GM12878 (cell line): ENCODE data around the gene TDRD15. TPM values are rescaled to one million over a fixed set of nuclear protein-coding genes. Genes with fewer than 3 reads are reported as not detected.
"Not testable (repeated sequence)": the region's sequence is repeated elsewhere in the genome, so short reads cannot be mapped to it uniquely, and the experiment has no call there.

Experiments
- ATAC-seq: fragments of 200-7000 bp; cut with Tn5 transposase; 3 replicates; pipeline ENCODE4 v1.9.1; 2020; ENCODE audit warnings: mild to moderate bottlenecking, moderate library complexity
- BruUV-seq: library from RNA; stranded (reverse); fragments of 400-500 nt; replicated peaks from 2 replicates; lab custom pipeline; 2021; lab: Mats Ljungman, UMichigan
- CTCF ChIA-PET: fragments of 300-600 bp; sonication (Branson Sonifier 250); formaldehyde crosslinking; extraction: SDS; loops from one replicate; lab custom pipeline; 2021; ENCODE audit warnings: inconsistent platforms; lab: Yijun Ruan, JAX
- POLR2A ChIA-PET: fragments of 350-600 bp; formaldehyde crosslinking; extraction: SDS; loops from one replicate; lab custom pipeline; 2021; ENCODE audit warnings: inconsistent platforms; lab: Charles Lee
- RAD21 ChIA-PET: fragments of 300-600 bp; sonication (Branson Sonifier 250); formaldehyde crosslinking; loops from one replicate; lab custom pipeline; 2023; ENCODE audit warnings: antibody characterized with exemption; ENCODE audit not compliant: unreplicated experiment; lab: Charles Lee
- SMC1A ChIA-PET: fragments of 300-600 bp; sonication (Branson Sonifier 250); formaldehyde crosslinking; loops from one replicate; lab custom pipeline; 2023; ENCODE audit not compliant: unreplicated experiment, uncharacterized antibody; lab: Charles Lee
- DNase-seq: peaks from one replicate; pipeline ENCODE4 v3.0.0-alpha.2; 2011; ENCODE audit warnings: low read depth, low spot score
- FAIRE-seq: peaks from 3 replicates; lab custom pipeline; 2011; peaks lifted over from hg19 to GRCh38; lab: Jason Lieb, UNC
- H2AFZ ChIP-seq: 2 replicates; pipeline ENCODE4 v1.6.0; 2011; ENCODE audit warnings: low read depth, low read length, control low read depth; ENCODE audit not compliant: control insufficient read depth
- H3K27ac ChIP-seq: 2 replicates; pipeline ENCODE4 v1.5.1; 2011; ENCODE audit warnings: control low read depth; ENCODE audit not compliant: control insufficient read depth, insufficient read depth
- H3K27me3 ChIP-seq, 2 experiments: replicated peaks in 1 of 2; 2 replicates each; pipeline versions ENCODE4 v1.6.0 to v1.6.1; 2011; ENCODE audit warnings: low read length in 1 of 2; ENCODE audit not compliant: control insufficient read depth in 2 of 2, insufficient read depth in 2 of 2
- H3K36me3 ChIP-seq, 2 experiments: 2 replicates each; pipeline ENCODE4 v1.5.1; 2011; ENCODE audit warnings: low read length in 1 of 2; ENCODE audit not compliant: control insufficient read depth in 2 of 2, insufficient read depth in 2 of 2
- H3K4me1 ChIP-seq: 2 replicates; pipeline ENCODE4 v1.6.1; 2011; ENCODE audit warnings: mild to moderate bottlenecking, low read length, moderate library complexity, mixed read lengths; ENCODE audit not compliant: control insufficient read depth, insufficient read depth
- H3K4me2 ChIP-seq: 2 replicates; pipeline ENCODE4 v1.6.0; 2011; ENCODE audit warnings: control low read depth; ENCODE audit not compliant: control insufficient read depth, insufficient read depth
- H3K4me3 ChIP-seq: fragments of 200-600 bp; sonication (generic); 2 replicates; pipeline ENCODE4 v1.5.1; 2016
- H3K79me2 ChIP-seq: 2 replicates; pipeline ENCODE4 v1.6.0; 2011; ENCODE audit warnings: low read length; ENCODE audit not compliant: control insufficient read depth, insufficient read depth
- H3K9ac ChIP-seq: 2 replicates; pipeline ENCODE4 v1.8.0; 2011; ENCODE audit warnings: low read length, control low read depth, mixed read lengths; ENCODE audit not compliant: control insufficient read depth, insufficient read depth
- H3K9me3 ChIP-seq: replicated peaks from 3 replicates; pipeline ENCODE4 v1.5.1; 2011; ENCODE audit warnings: mild to moderate bottlenecking, low read length; ENCODE audit not compliant: control insufficient read depth, insufficient read depth
- H4K20me1 ChIP-seq: 2 replicates; pipeline ENCODE4 v1.6.0; 2011; ENCODE audit not compliant: control insufficient read depth, insufficient read depth
- BRCA1 ChIP-seq: IDR thresholded peaks from 2 replicates; pipeline ENCODE4 v1.6.1; 2011; ENCODE audit warnings: low read depth, low read length, improper control_type of control experiment
- HDGF ChIP-seq: fragments of 450-650 bp; IDR thresholded peaks from 2 replicates; pipeline ENCODE4 v1.6.1; 2016; ENCODE audit warnings: antibody characterized with exemption
- JUND ChIP-seq: IDR thresholded peaks from 2 replicates; pipeline ENCODE4 v1.6.1; 2012; ENCODE audit warnings: low read depth, mild to moderate bottlenecking, low read length, improper control_type of control experiment, moderate library complexity
- PAX8 ChIP-seq: fragments of 450-650 bp; IDR thresholded peaks from 2 replicates; pipeline ENCODE4 v1.6.1; 2017; ENCODE audit warnings: mild to moderate bottlenecking, moderate library complexity
- POLR2AphosphoS5 ChIP-seq: IDR thresholded peaks from 2 replicates; pipeline ENCODE4 v1.6.1; 2011; ENCODE audit warnings: mild to moderate bottlenecking, low read length, inconsistent platforms
- SMAD5 ChIP-seq: IDR thresholded peaks from 2 replicates; pipeline ENCODE4 v1.6.1; 2016; ENCODE audit warnings: antibody characterized with exemption, low read depth
- WRNIP1 ChIP-seq: IDR thresholded peaks from 2 replicates; pipeline ENCODE4 v1.6.1; 2011; ENCODE audit warnings: low read depth, low read length, improper control_type of control experiment, borderline replicate concordance
- YY1 ChIP-seq: IDR thresholded peaks from 2 replicates; pipeline ENCODE4 v1.6.1; 2011; ENCODE audit warnings: low read depth, mild to moderate bottlenecking, low read length
- ZZZ3 ChIP-seq: IDR thresholded peaks from 2 replicates; pipeline ENCODE4 v1.6.1; 2011; ENCODE audit warnings: low read depth; ENCODE audit not compliant: control insufficient read depth, insufficient read length
- WGBS: methylation state at CpG from one replicate; pipeline ENCODE4 v1.1.6; 2016; ENCODE audit warnings: low lambda C conversion rate; ENCODE audit not compliant: insufficient replicate concordance, insufficient coverage; ENCODE audit errors: missing lambda C conversion rate; 5-methylcytosine and 5-hydroxymethylcytosine counted together
- in situ Hi-C: fragments of 300-500 bp; cut with MboI; formaldehyde crosslinking; loops from 9 replicates; pipeline ENCODE4 v1.14.3; 2018; ENCODE audit warnings: mixed read lengths
- intact Hi-C: fragments of 100-400 bp; cut with micrococcal nuclease; formaldehyde crosslinking; loops from one replicate; pipeline ENCODE4 v1.14.2; 2022; ENCODE audit not compliant: unreplicated experiment
- polyA plus RNA-seq, 11 experiments: library from polyadenylated mRNA; depleted of rRNA in 4 of 11; unstranded in 6 of 11; stranded (reverse) in 5 of 11; fragments of >200 nt; fragmentation: Nextera tagmentation in 4 of 11; fragmentation: Illumina TruSeq in 1 of 11; extraction: Ambion mirVana in 4 of 11; extraction: Trizol in 1 of 11; gene quantifications; 1 replicate in 1 of 11; 2 replicates in 10 of 11; pipeline versions ENCODE4 v1.2.1 to v1.2.3, GENCODE V29; 2011 to 2016; ENCODE audit warnings: inconsistent platforms in 2 of 11, missing spikeins in 2 of 11, low read depth in 1 of 11
- total RNA-seq, 4 experiments: library from RNA; depleted of rRNA in 3 of 4; stranded (reverse); fragments of >200 nt in 3 of 4; fragmentation: Illumina TruSeq in 1 of 4; extraction: Trizol in 1 of 4; gene quantifications; 2 replicates each; pipeline versions ENCODE4 v1.2.1 to v1.2.3, GENCODE V29; 2013 to 2021
- TF ChIP-seq, protein P1 (sequence below), 3 experiments: IDR thresholded peaks in 2 of 3; conservative IDR thresholded peaks in 1 of 3; 2 replicates each; pipeline ENCODE4 v1.5.1; 2011; ENCODE audit warnings: low read depth in 3 of 3, low read length in 3 of 3, mild to moderate bottlenecking in 3 of 3, control low read depth in 2 of 3, moderate library complexity in 2 of 3, inconsistent platforms in 1 of 3, mixed read lengths in 1 of 3; ENCODE audit not compliant: control insufficient read depth in 2 of 3, insufficient read depth in 1 of 3; ENCODE audit errors: extremely low read depth in 1 of 3
- TF ChIP-seq, protein P2 (sequence below): fragments of 450-650 bp; IDR thresholded peaks from 2 replicates; pipeline ENCODE4 v1.6.1; 2017; ENCODE audit warnings: low read depth, mild to moderate bottlenecking, moderate library complexity

TDRD15 gene
- total and polyA plus RNA-seq, 10 of the 15 experiments (the other 5 are each of a cell fraction or from before 2014, with no cell fraction given): not detected

DNA sequence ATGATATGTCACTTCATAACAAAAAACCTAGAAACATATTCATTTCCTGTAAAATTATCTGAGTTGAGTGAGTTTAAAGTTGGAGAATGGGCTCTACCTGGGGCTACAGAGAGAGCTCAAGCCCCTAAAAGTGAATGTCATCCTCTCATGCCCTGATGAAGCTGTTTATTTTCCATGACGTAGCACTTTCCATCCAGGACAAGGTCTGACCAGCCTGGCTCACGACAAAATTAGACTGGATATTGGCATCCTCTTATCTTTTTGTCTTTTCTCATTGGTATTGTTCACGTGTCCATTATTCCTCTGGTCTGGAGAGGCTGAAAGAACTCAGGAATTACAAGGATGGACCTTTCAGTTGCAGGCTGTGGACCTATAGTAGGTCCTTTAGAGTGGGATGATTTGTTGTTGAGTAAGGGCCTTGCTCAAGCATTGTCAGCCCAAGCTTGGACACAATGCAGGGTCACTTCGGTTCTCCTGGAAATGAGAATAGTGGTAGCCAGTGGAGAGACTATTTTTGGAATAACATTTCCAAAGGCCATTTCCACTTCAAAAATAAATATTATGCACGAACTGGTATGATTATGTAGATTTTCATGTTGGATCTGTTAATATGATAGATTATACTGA lies 24.4 kb upstream of the TDRD15 start:
- 7% methylated on average over 5 of the region's 5 CpGs for WGBS
- Histone ChIP-seq H2AFZ (no peak overlapping the region), H3K9me3 (no peaks in the 10 kb centered on the region), H3K4me2 (no peak overlapping the region), H3K79me2 (no peaks in the 10 kb centered on the region), H3K4me3 (no peak overlapping the region), H4K20me1 (no peaks in the 10 kb centered on the region), H3K36me3 (no peaks in the 10 kb centered on the region), H3K9ac (no peak overlapping the region), H3K27ac (no peak overlapping the region), H3K27me3 (no peaks in the 10 kb centered on the region), H3K4me1 (no peaks in the 10 kb centered on the region)
- DNase-seq (no peak), FAIRE-seq (no peak), ATAC-seq (no peak)
- ChIA-PET SMC1A (no interaction called here), POLR2A (no interaction called here), RAD21 (no interaction called here), CTCF (no interaction called here)
- in situ Hi-C loops (no loop called here), intact Hi-C loops (no loop called here)
- TF ChIP-seq, protein P1, sequence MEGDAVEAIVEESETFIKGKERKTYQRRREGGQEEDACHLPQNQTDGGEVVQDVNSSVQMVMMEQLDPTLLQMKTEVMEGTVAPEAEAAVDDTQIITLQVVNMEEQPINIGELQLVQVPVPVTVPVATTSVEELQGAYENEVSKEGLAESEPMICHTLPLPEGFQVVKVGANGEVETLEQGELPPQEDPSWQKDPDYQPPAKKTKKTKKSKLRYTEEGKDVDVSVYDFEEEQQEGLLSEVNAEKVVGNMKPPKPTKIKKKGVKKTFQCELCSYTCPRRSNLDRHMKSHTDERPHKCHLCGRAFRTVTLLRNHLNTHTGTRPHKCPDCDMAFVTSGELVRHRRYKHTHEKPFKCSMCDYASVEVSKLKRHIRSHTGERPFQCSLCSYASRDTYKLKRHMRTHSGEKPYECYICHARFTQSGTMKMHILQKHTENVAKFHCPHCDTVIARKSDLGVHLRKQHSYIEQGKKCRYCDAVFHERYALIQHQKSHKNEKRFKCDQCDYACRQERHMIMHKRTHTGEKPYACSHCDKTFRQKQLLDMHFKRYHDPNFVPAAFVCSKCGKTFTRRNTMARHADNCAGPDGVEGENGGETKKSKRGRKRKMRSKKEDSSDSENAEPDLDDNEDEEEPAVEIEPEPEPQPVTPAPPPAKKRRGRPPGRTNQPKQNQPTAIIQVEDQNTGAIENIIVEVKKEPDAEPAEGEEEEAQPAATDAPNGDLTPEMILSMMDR (IDR thresholded peaks at IDR 0.05 in 2 of 3, conservative IDR thresholded peaks at IDR 0.05 in 1 of 3; ENCODE audit: control insufficient read depth in 2 of 3, extremely low read depth in 1 of 3, insufficient read depth in 1 of 3, low read depth in 3 of 3, low read length in 3 of 3): no peak
- TF ChIP-seq SMAD5 (no peak), JUND (no peak), ZZZ3 (no peak), POLR2AphosphoS5 (no peak), YY1 (no peak), BRCA1 (no peak), PAX8 (no peak), WRNIP1 (no peak), HDGF (no peak)
- TF ChIP-seq, protein P2, sequence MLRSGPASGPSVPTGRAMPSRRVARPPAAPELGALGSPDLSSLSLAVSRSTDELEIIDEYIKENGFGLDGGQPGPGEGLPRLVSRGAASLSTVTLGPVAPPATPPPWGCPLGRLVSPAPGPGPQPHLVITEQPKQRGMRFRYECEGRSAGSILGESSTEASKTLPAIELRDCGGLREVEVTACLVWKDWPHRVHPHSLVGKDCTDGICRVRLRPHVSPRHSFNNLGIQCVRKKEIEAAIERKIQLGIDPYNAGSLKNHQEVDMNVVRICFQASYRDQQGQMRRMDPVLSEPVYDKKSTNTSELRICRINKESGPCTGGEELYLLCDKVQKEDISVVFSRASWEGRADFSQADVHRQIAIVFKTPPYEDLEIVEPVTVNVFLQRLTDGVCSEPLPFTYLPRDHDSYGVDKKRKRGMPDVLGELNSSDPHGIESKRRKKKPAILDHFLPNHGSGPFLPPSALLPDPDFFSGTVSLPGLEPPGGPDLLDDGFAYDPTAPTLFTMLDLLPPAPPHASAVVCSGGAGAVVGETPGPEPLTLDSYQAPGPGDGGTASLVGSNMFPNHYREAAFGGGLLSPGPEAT: no peak
- BruUV-seq: no TSS peak

DNA sequence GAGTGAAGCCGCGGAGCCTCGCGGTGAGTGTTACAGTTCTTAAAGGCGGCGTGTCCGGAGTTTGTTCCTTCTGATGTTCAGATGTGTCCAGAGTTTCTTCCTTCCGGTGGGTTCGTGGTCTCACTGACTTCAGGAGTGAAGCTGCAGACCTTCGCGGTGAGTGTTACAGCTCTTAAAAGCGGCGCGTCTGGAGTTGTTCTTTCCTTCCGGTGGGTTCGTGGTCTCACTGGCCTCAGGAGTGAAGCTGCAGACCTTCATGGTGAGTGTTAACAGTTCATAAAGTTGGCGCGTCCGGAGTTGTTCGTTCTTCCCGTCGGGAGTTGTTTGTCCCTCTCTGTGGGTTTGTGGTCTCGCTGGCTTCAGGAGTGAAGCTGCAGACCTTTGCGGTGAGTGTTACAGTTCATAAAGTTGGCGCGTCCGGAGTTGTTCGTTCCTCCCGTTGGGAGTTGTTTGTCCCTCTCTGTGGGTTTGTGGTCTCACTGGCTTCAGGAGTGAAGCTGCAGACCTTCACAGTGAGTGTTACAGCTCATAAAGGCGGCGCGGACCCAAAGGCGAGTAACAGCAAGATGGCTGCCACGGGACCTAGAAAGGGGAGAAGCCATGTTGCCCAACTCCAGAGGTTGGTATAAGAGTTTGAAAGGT lies 22.1 kb upstream of the TDRD15 start:
- intact Hi-C loops, DNase-seq, ATAC-seq, H3K4me1 ChIP-seq, H3K9me3 ChIP-seq, H3K36me3 ChIP-seq, CTCF ChIA-PET, H3K9ac ChIP-seq, H3K27me3 ChIP-seq, H3K4me2 ChIP-seq, H3K27ac ChIP-seq, H3K79me2 ChIP-seq, H4K20me1 ChIP-seq, FAIRE-seq, H2AFZ ChIP-seq, RAD21 ChIA-PET, SMC1A ChIA-PET, BruUV-seq, POLR2A ChIA-PET, H3K4me3 ChIP-seq: not testable (repeated sequence)
- WGBS: 67% methylated on average over 28 of the region's 34 CpGs
- in situ Hi-C loops: loop anchor here (25.0 kb wide), 1 partner anchor 439 kb away; the partner anchor contains the start of genes GDF7 and HS1BP3
